Kidney (tissue), 14 donors: ENCODE results near the gene IL1RAPL1. TPM values are rescaled to one million over a fixed set of nuclear protein-coding genes. Genes with fewer than 3 reads are reported as not detected.

Source experiments
- DNase-seq, 5 donors: peaks; one replicate each; pipeline ENCODE4 v3.0.0-alpha.2; 2013 to 2020
- FAIRE-seq: peaks from 2 replicates; lab custom pipeline; 2012; peaks lifted over from hg19 to GRCh38; lab: Jason Lieb, UNC
- H3K27ac ChIP-seq, 2 donors: one replicate each; pipeline ENCODE4 v1.7.0; 2013; ENCODE audit warnings: low read depth in 2 of 2, low read length in 2 of 2, inconsistent platforms in 1 of 2
- H3K27me3 ChIP-seq: one replicate; pipeline ENCODE4 v1.7.1; 2013; ENCODE audit warnings: low read length, inconsistent platforms; ENCODE audit not compliant: control insufficient read depth, insufficient read depth
- H3K36me3 ChIP-seq, 3 donors: one replicate each; pipeline versions ENCODE4 v1.7.0 to v1.7.1; 2013; ENCODE audit warnings: low read length in 3 of 3, control low read depth in 1 of 3, inconsistent platforms in 1 of 3; ENCODE audit not compliant: insufficient read depth in 3 of 3, control insufficient read depth in 2 of 3
- H3K4me1 ChIP-seq, 3 donors: one replicate each; pipeline versions ENCODE4 v1.7.0 to v1.7.1; 2013; ENCODE audit warnings: low read length in 3 of 3, inconsistent platforms in 1 of 3, low read depth in 1 of 3; ENCODE audit not compliant: control insufficient read depth in 2 of 3, insufficient read depth in 2 of 3
- H3K4me3 ChIP-seq, 3 donors: one replicate each; pipeline versions ENCODE4 v1.7.0 to v1.8.1; 2013; ENCODE audit warnings: low read length in 3 of 3, control low read depth in 1 of 3, inconsistent platforms in 1 of 3
- H3K9ac ChIP-seq, 3 donors: one replicate each; pipeline versions ENCODE4 v1.7.0 to v1.7.1; 2013; ENCODE audit warnings: low read length in 3 of 3, control low read depth in 1 of 3, inconsistent platforms in 1 of 3
- H3K9me3 ChIP-seq, 3 donors: one replicate each; pipeline versions ENCODE4 v1.7.0 to v1.7.1; 2013; ENCODE audit warnings: low read length in 3 of 3, control low read depth in 1 of 3, inconsistent platforms in 1 of 3; ENCODE audit not compliant: control insufficient read depth in 2 of 3, insufficient read depth in 1 of 3
- CTCF ChIP-seq: IDR thresholded peaks from 3 replicates; pipeline ENCODE4 v1.5.1; 2012; ENCODE audit warnings: mild to moderate bottlenecking, moderate library complexity, borderline replicate concordance; ENCODE audit not compliant: insufficient read depth; ENCODE audit errors: extremely low read depth
- intact Hi-C: fragments of 100-400 bp; cut with DNase I; formaldehyde crosslinking; loops from one replicate; pipeline ENCODE4 v1.11.1; 2022
- polyA plus RNA-seq: library from polyadenylated mRNA; stranded (reverse); fragments of 350-450 nt; fragmentation: Illumina TruSeq; extraction: RNeasy Lipid Tissue Mini Kit (QIAGEN cat#74804); gene quantifications from one replicate; pipeline ENCODE4 v1.2.3, GENCODE V29; 2014; ENCODE audit warnings: low read depth, low replicate concordance; ENCODE audit not compliant: insufficient read depth
- total RNA-seq: library from RNA; stranded (reverse); fragmentation: NEBNext Ultra II Directional; extraction: Animal tissue kit (Norgen Biotek cat#: 25700); gene quantifications from one replicate; pipeline ENCODE4 v1.2.1, GENCODE V29; 2021
- donor health status: control.
- donor health status: control.
- donor health status: control.
- donor health status: control.
- donor health status: control.
- donor health status: DM: yes; HTN: yes; CAD: no.
- donor health status: Normal renal cell carcinoma (clear cell type).

IL1RAPL1 gene
- total and polyA plus RNA-seq, 2 donors from 2014 or later, result 0.19 TPM; not detected in 1

GRCh38 chrX:29775890-29776289 is 1188.6 kb downstream of the IL1RAPL1 start:
- H3K4me1 ChIP-seq, result no peaks in the 10 kb centered on the region
- TF ChIP-seq CTCF, result no peak
- no peak for DNase-seq
- H3K36me3 ChIP-seq, result no peaks in the 10 kb centered on the region
- no peaks in the 10 kb centered on the region for H3K9me3 ChIP-seq
- H3K4me3 ChIP-seq, result no peak overlapping the region
- FAIRE-seq, result no peak
- intact Hi-C loops, result no loop called here
- H3K27ac ChIP-seq, result no peak overlapping the region
- no peak overlapping the region for H3K9ac ChIP-seq
- no peaks in the 10 kb centered on the region for H3K27me3 ChIP-seq

- H3K9ac ChIP-seq, result no peak overlapping the region
- H3K27me3 ChIP-seq, result no peaks in the 10 kb centered on the region
- DNase-seq (no peak), FAIRE-seq (no peak)
- H3K36me3 ChIP-seq, result no peaks in the 10 kb centered on the region
- H3K4me1 ChIP-seq, result no peaks in the 10 kb centered on the region
- no peak overlapping the region for H3K4me3 ChIP-seq
- H3K9me3 ChIP-seq, result no peaks in the 10 kb centered on the region
- intact Hi-C loops, result no loop called here
- no peak for TF ChIP-seq CTCF
- no peak overlapping the region for H3K27ac ChIP-seq
Measured at GRCh38 chrX:29787656-29788055, 1200.4 kb downstream of the IL1RAPL1 start.

GRCh38 chrX:29788991-29789699 is 1201.9 kb downstream of the IL1RAPL1 start:
- FAIRE-seq, result no peak
- H3K4me3 ChIP-seq, result no peak overlapping the region
- no peak overlapping the region for H3K9ac ChIP-seq

More at GRCh38 chrX:29788991-29789699, 1201.9 kb downstream of the IL1RAPL1 start:
- Histone ChIP-seq H3K4me1 (no peaks in the 10 kb centered on the region), H3K27ac (no peak overlapping the region), H3K9me3 (no peaks in the 10 kb centered on the region), H3K36me3 (no peaks in the 10 kb centered on the region), H3K27me3 (no peaks in the 10 kb centered on the region)
- no peak for TF ChIP-seq CTCF
- intact Hi-C loops, result no loop called here
- no peak for DNase-seq
